Ascending aorta (tissue), 2 donors: Measurements from ENCODE around the gene AGTR1. TPM values are rescaled to one million over a fixed set of nuclear protein-coding genes. Genes with fewer than 3 reads are reported as not detected.
"Not testable (repeated sequence)": the region's sequence is repeated elsewhere in the genome, so short reads cannot be mapped to it uniquely, and the experiment has no call there.

Experiments
- DNase-seq, 2 donors: peaks; one replicate each; pipeline ENCODE4 v3.0.0-alpha.2; 2019; ENCODE audit warnings: low spot score in 2 of 2
- H3K27ac ChIP-seq, 2 donors: fragments of 200-600 bp; sonication (generic); one replicate each; pipeline ENCODE4 v1.5.1; 2016 to 2017; ENCODE audit warnings: mild to moderate bottlenecking in 1 of 2
- H3K27me3 ChIP-seq: fragments of 200-600 bp; sonication (generic); one replicate; pipeline ENCODE4 v1.5.1; 2017
- H3K36me3 ChIP-seq, 2 donors: fragments of 200-600 bp; sonication (generic); one replicate each; pipeline ENCODE4 v1.5.1; 2016
- H3K4me1 ChIP-seq, 2 donors: fragments of 200-600 bp; sonication (generic); one replicate each; pipeline ENCODE4 v1.5.1; 2016 to 2017; ENCODE audit warnings: mild to moderate bottlenecking in 1 of 2
- H3K4me3 ChIP-seq, 2 donors: fragments of 200-600 bp; sonication (generic); one replicate each; pipeline ENCODE4 v1.5.1; 2016 to 2017; ENCODE audit warnings: mild to moderate bottlenecking in 1 of 2
- H3K9me3 ChIP-seq, 2 donors: fragments of 200-600 bp; sonication (generic); one replicate each; pipeline ENCODE4 v1.5.1; 2016
- CTCF ChIP-seq, 3 experiments: fragments of 200-600 bp in 2 of 3; fragments of 450-650 bp in 1 of 3; sonication (generic) in 2 of 3; IDR thresholded peaks; one replicate each; pipeline ENCODE4 v1.5.1; 2016 to 2019; ENCODE audit warnings: antibody characterized with exemption in 3 of 3, mild to moderate bottlenecking in 1 of 3, moderate library complexity in 1 of 3
- intact Hi-C: fragments of 100-400 bp; cut with DNase I; formaldehyde crosslinking; loops from one replicate; pipeline ENCODE4 v1.15.1; 2023
- total RNA-seq: library from RNA; depleted of rRNA; stranded (reverse); fragments of >200 nt; gene quantifications from one replicate; pipeline ENCODE4 v1.1.0, GENCODE V29; 2016

The AGTR1 gene
- total RNA-seq, 1 donor from 2014 or later = 20.0 TPM

- no peaks in the 10 kb centered on the region for H3K9me3 ChIP-seq
- H3K36me3 ChIP-seq = no peaks in the 10 kb centered on the region
- no peaks in the 10 kb centered on the region for H3K27me3 ChIP-seq
- no peaks in the 10 kb centered on the region for H3K4me1 ChIP-seq
- intact Hi-C loops = no loop called here
- no peak for DNase-seq
- TF ChIP-seq CTCF (IDR thresholded peaks at IDR 0.05) = no peak
- H3K27ac ChIP-seq = no peak overlapping the region
- no peak overlapping the region for H3K4me3 ChIP-seq
These were observed 44.4 kb downstream of the AGTR1 start for GRCh38 chr3:148742118-148742517.

- no peak for TF ChIP-seq CTCF (IDR thresholded peaks at IDR 0.05)
These were observed 48.4 kb downstream of the AGTR1 start for GRCh38 chr3:148746053-148746452.

GRCh38 chr3:148748283-148748682 is 50.6 kb downstream of the AGTR1 start:
- H3K27me3 ChIP-seq = no peaks in the 10 kb centered on the region
- no peaks in the 10 kb centered on the region for H3K9me3 ChIP-seq
- no peaks in the 10 kb centered on the region for H3K36me3 ChIP-seq
- intact Hi-C loops = no loop called here
- H3K27ac ChIP-seq = no peak overlapping the region
- no peak for TF ChIP-seq CTCF (IDR thresholded peaks at IDR 0.05)
- H3K4me3 ChIP-seq = no peak overlapping the region
- no peak for DNase-seq
- H3K4me1 ChIP-seq = no peaks in the 10 kb centered on the region

More at GRCh38 chr3:148746053-148746452, 48.4 kb downstream of the AGTR1 start:
- no peak for DNase-seq
- no peaks in the 10 kb centered on the region for H3K4me1 ChIP-seq
- intact Hi-C loops = no loop called here
- no peaks in the 10 kb centered on the region for H3K27me3 ChIP-seq
- no peaks in the 10 kb centered on the region for H3K36me3 ChIP-seq
- H3K4me3 ChIP-seq = no peak overlapping the region
- no peak overlapping the region for H3K27ac ChIP-seq
- H3K9me3 ChIP-seq = no peaks in the 10 kb centered on the region

GRCh38 chr3:148750296-148750695 is 52.6 kb downstream of the AGTR1 start:
- Histone ChIP-seq H3K9me3 (no peaks in the 10 kb centered on the region), H3K4me3 (no peak overlapping the region), H3K27me3 (no peaks in the 10 kb centered on the region), H3K4me1 (no peaks in the 10 kb centered on the region), H3K36me3 (no peaks in the 10 kb centered on the region), H3K27ac (no peak overlapping the region)
- no peak for TF ChIP-seq CTCF (IDR thresholded peaks at IDR 0.05)
- intact Hi-C loops = no loop called here
- DNase-seq = no peak

GRCh38 chr3:148751461-148751860 is 53.8 kb downstream of the AGTR1 start:
- Histone ChIP-seq H3K27ac (no peak overlapping the region), H3K27me3 (no peaks in the 10 kb centered on the region), H3K4me1 (no peaks in the 10 kb centered on the region), H3K36me3 (no peaks in the 10 kb centered on the region), H3K9me3 (no peaks in the 10 kb centered on the region), H3K4me3 (no peak overlapping the region)
- intact Hi-C loops = no loop called here
- DNase-seq = no peak
- no peak for TF ChIP-seq CTCF (IDR thresholded peaks at IDR 0.05)

GRCh38 chr3:148753385-148753784 is 55.7 kb downstream of the AGTR1 start:
- not testable (repeated sequence) for DNase-seq, H3K9me3 ChIP-seq, H3K27me3 ChIP-seq

More at GRCh38 chr3:148753385-148753784, 55.7 kb downstream of the AGTR1 start:
- intact Hi-C loops, H3K4me1 ChIP-seq, H3K27ac ChIP-seq, H3K4me3 ChIP-seq, H3K36me3 ChIP-seq: not testable (repeated sequence)
